ENCODE data around the gene DIAPH3.

DNA sequence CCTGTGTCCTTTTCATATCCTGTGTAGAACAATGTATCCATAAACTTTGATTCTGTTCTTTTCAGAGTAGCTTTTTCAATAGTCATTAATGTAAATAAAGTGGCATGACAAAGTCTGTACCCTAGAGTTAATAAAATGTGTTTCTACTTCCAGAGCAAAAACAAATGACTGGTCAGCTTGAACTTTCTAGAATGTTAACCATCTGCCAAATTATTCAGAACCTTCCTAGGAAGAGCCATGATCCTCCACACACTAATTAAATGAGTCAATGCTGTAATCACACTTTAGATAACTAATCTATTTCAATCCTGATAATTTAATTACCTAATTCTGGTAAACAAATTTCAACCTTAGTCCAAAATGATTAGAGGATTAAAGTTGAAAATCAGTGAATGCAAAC lies 73.2 kb downstream of the DIAPH3 start:
- TF ChIP-seq, protein P1, sequence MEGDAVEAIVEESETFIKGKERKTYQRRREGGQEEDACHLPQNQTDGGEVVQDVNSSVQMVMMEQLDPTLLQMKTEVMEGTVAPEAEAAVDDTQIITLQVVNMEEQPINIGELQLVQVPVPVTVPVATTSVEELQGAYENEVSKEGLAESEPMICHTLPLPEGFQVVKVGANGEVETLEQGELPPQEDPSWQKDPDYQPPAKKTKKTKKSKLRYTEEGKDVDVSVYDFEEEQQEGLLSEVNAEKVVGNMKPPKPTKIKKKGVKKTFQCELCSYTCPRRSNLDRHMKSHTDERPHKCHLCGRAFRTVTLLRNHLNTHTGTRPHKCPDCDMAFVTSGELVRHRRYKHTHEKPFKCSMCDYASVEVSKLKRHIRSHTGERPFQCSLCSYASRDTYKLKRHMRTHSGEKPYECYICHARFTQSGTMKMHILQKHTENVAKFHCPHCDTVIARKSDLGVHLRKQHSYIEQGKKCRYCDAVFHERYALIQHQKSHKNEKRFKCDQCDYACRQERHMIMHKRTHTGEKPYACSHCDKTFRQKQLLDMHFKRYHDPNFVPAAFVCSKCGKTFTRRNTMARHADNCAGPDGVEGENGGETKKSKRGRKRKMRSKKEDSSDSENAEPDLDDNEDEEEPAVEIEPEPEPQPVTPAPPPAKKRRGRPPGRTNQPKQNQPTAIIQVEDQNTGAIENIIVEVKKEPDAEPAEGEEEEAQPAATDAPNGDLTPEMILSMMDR (IDR thresholded peaks at IDR 0.05), result no peak
- TF ChIP-seq POLR2A (IDR thresholded peaks at IDR 0.05), result no peak
- no peak for TF ChIP-seq POLR2AphosphoS5 (IDR thresholded peaks at IDR 0.05)

Measured in breast epithelium (tissue), 3 donors.